GM12892 (cell line): ENCODE measurements around the gene PACS1.

ENCODE experiments used
- POLR2A ChIP-seq: IDR thresholded peaks from 2 replicates; pipeline ENCODE4 v1.6.1; 2011; ENCODE audit warnings: low read depth, low read length, control low read depth
- POLR2AphosphoS5 ChIP-seq: IDR thresholded peaks from 2 replicates; pipeline ENCODE4 v1.6.1; 2011; ENCODE audit warnings: low read depth, low read length, control low read depth
- TAF1 ChIP-seq: IDR thresholded peaks from 2 replicates; pipeline ENCODE4 v1.6.1; 2011; ENCODE audit warnings: low read depth, mild to moderate bottlenecking, control low read depth, low read length, borderline replicate concordance

DNA sequence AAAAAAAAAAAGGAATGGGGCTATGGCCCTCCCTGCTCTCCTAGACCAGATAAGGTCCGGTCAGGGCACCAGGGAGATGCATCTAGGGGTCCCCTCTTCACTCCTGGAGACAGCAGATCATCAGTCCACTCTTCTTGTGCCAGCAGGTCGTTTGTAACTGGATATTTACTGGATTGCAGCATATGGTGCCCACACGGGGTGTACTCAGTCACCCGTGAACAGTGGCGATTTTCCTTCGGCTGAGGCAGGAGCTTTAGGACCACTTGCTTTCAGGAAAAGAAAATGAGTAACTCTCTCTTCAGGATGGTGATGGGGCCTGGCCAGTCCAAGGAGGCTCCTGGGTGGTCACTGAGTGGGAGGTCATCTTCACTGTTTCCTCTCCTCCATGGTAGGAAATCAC is 160.1 kb downstream of the PACS1 start:
- TF ChIP-seq POLR2A (no peak), POLR2AphosphoS5 (no peak), TAF1 (no peak)
